ENCODE results near the gene SLFN12L.
A peak's percentile ranks its signal among the peaks of the same experiment; 100 is the strongest.

Gene SLFN12L

GRCh38 chr17:35537601-35538141 is at the start of gene SLFN12L:
TSS of gene SLFN12L (minus strand) at chr17:35537678. CDS start at chr17:35522364, 15,314 bp downstream.
- Histone ChIP-seq H3K27me3 (ENCODE audit: control insufficient read depth in 1 of 2, insufficient read depth in 2 of 2, low read length in 2 of 2) (peaks cover 0 to 3% of the 10 kb centered on the region in 2 donors), H3K4me1 (ENCODE audit: control insufficient read depth, insufficient read depth, low read length) (peaks cover 10% of the 10 kb centered on the region), H3K9me3 (ENCODE audit: control insufficient read depth in 2 of 2, low read length in 2 of 2) (no peaks in the 10 kb centered on the region), H3K36me3 (ENCODE audit: control insufficient read depth in 2 of 2, insufficient read depth in 2 of 2, low read length in 2 of 2) (no peaks in the 10 kb centered on the region), H3K27ac (ENCODE audit: low read length) (peak within 1 kb of the TSS; percentile 49), H3K9ac (ENCODE audit: low read length in 2 of 2) (no peak within 1 kb of the TSS), H3K4me3 (ENCODE audit: low read length in 2 of 2) (peak within 1 kb of the TSS in 1 of 2 donors; percentile 8)

- peak overlapping the region; percentile 90 for H3K27ac ChIP-seq (ENCODE audit: low read length)
- H3K27me3 ChIP-seq (ENCODE audit: control insufficient read depth in 1 of 2, insufficient read depth in 2 of 2, low read length in 2 of 2): no peaks in the 10 kb centered on the region
- H3K4me1 ChIP-seq (ENCODE audit: control insufficient read depth, insufficient read depth, low read length): peaks cover 12% of the 10 kb centered on the region
- no peaks in the 10 kb centered on the region for H3K9me3 ChIP-seq (ENCODE audit: control insufficient read depth in 2 of 2, low read length in 2 of 2)
- peak overlapping the region; percentile 96 to 100 for H3K4me3 ChIP-seq (ENCODE audit: low read length in 2 of 2)
- peak overlapping the region; percentile 97 to 99 for H3K9ac ChIP-seq (ENCODE audit: low read length in 2 of 2)
- no peaks in the 10 kb centered on the region for H3K36me3 ChIP-seq (ENCODE audit: control insufficient read depth in 2 of 2, insufficient read depth in 2 of 2, low read length in 2 of 2)
These were observed 49.1 kb upstream of the SLFN12L start for GRCh38 chr17:35586569-35587073.

- Histone ChIP-seq H3K9me3 (ENCODE audit: control insufficient read depth in 2 of 2, low read length in 2 of 2) (no peaks in the 10 kb centered on the region), H3K27ac (ENCODE audit: low read length) (no peak overlapping the region), H3K4me1 (ENCODE audit: control insufficient read depth, insufficient read depth, low read length) (peaks cover 16% of the 10 kb centered on the region), H3K36me3 (ENCODE audit: control insufficient read depth in 2 of 2, insufficient read depth in 2 of 2, low read length in 2 of 2) (no peaks in the 10 kb centered on the region), H3K9ac (ENCODE audit: low read length in 2 of 2) (no peak overlapping the region), H3K27me3 (ENCODE audit: control insufficient read depth in 1 of 2, insufficient read depth in 2 of 2, low read length in 2 of 2) (no peaks in the 10 kb centered on the region), H3K4me3 (ENCODE audit: low read length in 2 of 2) (no peak overlapping the region)
These were observed 46.6 kb upstream of the SLFN12L start for GRCh38 chr17:35584061-35584460.

- no peaks in the 10 kb centered on the region for H3K27me3 ChIP-seq (ENCODE audit: control insufficient read depth in 1 of 2, insufficient read depth in 2 of 2, low read length in 2 of 2)
- peak overlapping the region; percentile 79 to 96 for H3K4me3 ChIP-seq (ENCODE audit: low read length in 2 of 2)
- H3K27ac ChIP-seq (ENCODE audit: low read length): peak overlapping the region; percentile 87
- peaks cover 7 to 9% of the 10 kb centered on the region in 2 donors for H3K36me3 ChIP-seq (ENCODE audit: control insufficient read depth in 2 of 2, insufficient read depth in 2 of 2, low read length in 2 of 2)
- H3K4me1 ChIP-seq (ENCODE audit: control insufficient read depth, insufficient read depth, low read length): peaks cover 18% of the 10 kb centered on the region
- H3K9ac ChIP-seq (ENCODE audit: low read length in 2 of 2): peak overlapping the region; percentile 89 to 97
- no peaks in the 10 kb centered on the region for H3K9me3 ChIP-seq (ENCODE audit: control insufficient read depth in 2 of 2, low read length in 2 of 2)
These were observed 41.5 kb upstream of the SLFN12L start for GRCh38 chr17:35578929-35579432.

GRCh38 chr17:35578197-35578928 is 40.9 kb upstream of the SLFN12L start, which contains the start of gene PEX12:
TSS of gene PEX12 (minus strand) at chr17:35578571. CDS start at chr17:35578021, 550 bp downstream.
- Histone ChIP-seq H3K27me3 (ENCODE audit: control insufficient read depth in 1 of 2, insufficient read depth in 2 of 2, low read length in 2 of 2) (no peaks in the 10 kb centered on the region), H3K4me3 (ENCODE audit: low read length in 2 of 2) (peak within 1 kb of the TSS; percentile 79 to 96), H3K27ac (ENCODE audit: low read length) (peak within 1 kb of the TSS; percentile 87), H3K9ac (ENCODE audit: low read length in 2 of 2) (peak within 1 kb of the TSS; percentile 89 to 97), H3K4me1 (ENCODE audit: control insufficient read depth, insufficient read depth, low read length) (peaks cover 18% of the 10 kb centered on the region), H3K9me3 (ENCODE audit: control insufficient read depth in 2 of 2, low read length in 2 of 2) (no peaks in the 10 kb centered on the region), H3K36me3 (ENCODE audit: control insufficient read depth in 2 of 2, insufficient read depth in 2 of 2, low read length in 2 of 2) (peaks cover 7 to 9% of the 10 kb centered on the region in 2 donors)

GRCh38 chr17:35577830-35578196 is 40.3 kb upstream of the SLFN12L start:
- peak overlapping the region; percentile 89 to 97 for H3K9ac ChIP-seq (ENCODE audit: low read length in 2 of 2)
- H3K9me3 ChIP-seq (ENCODE audit: control insufficient read depth in 2 of 2, low read length in 2 of 2): no peaks in the 10 kb centered on the region
- H3K36me3 ChIP-seq (ENCODE audit: control insufficient read depth in 2 of 2, insufficient read depth in 2 of 2, low read length in 2 of 2): peaks cover 7 to 9% of the 10 kb centered on the region in 2 donors
- peaks cover 18% of the 10 kb centered on the region for H3K4me1 ChIP-seq (ENCODE audit: control insufficient read depth, insufficient read depth, low read length)
- H3K27me3 ChIP-seq (ENCODE audit: control insufficient read depth in 1 of 2, insufficient read depth in 2 of 2, low read length in 2 of 2): no peaks in the 10 kb centered on the region
- H3K4me3 ChIP-seq (ENCODE audit: low read length in 2 of 2): peak overlapping the region; percentile 79 to 96
- H3K27ac ChIP-seq (ENCODE audit: low read length): peak overlapping the region; percentile 87

- peaks cover 7 to 9% of the 10 kb centered on the region in 2 donors for H3K36me3 ChIP-seq (ENCODE audit: control insufficient read depth in 2 of 2, insufficient read depth in 2 of 2, low read length in 2 of 2)
- H3K27me3 ChIP-seq (ENCODE audit: control insufficient read depth in 1 of 2, insufficient read depth in 2 of 2, low read length in 2 of 2): no peaks in the 10 kb centered on the region
- no peaks in the 10 kb centered on the region for H3K9me3 ChIP-seq (ENCODE audit: control insufficient read depth in 2 of 2, low read length in 2 of 2)
- H3K4me1 ChIP-seq (ENCODE audit: control insufficient read depth, insufficient read depth, low read length): peaks cover 20% of the 10 kb centered on the region
- H3K9ac ChIP-seq (ENCODE audit: low read length in 2 of 2): no peak overlapping the region
- no peak overlapping the region for H3K4me3 ChIP-seq (ENCODE audit: low read length in 2 of 2)
- no peak overlapping the region for H3K27ac ChIP-seq (ENCODE audit: low read length)
These were observed 38.3 kb upstream of the SLFN12L start for GRCh38 chr17:35575759-35576158.

GRCh38 chr17:35569405-35569804 is 31.9 kb upstream of the SLFN12L start:
- H3K27ac ChIP-seq (ENCODE audit: low read length): no peak overlapping the region
- H3K9ac ChIP-seq (ENCODE audit: low read length in 2 of 2): no peak overlapping the region
- no peak overlapping the region for H3K4me3 ChIP-seq (ENCODE audit: low read length in 2 of 2)
- peaks cover 15% of the 10 kb centered on the region for H3K4me1 ChIP-seq (ENCODE audit: control insufficient read depth, insufficient read depth, low read length)
- no peaks in the 10 kb centered on the region for H3K27me3 ChIP-seq (ENCODE audit: control insufficient read depth in 1 of 2, insufficient read depth in 2 of 2, low read length in 2 of 2)
- H3K9me3 ChIP-seq (ENCODE audit: control insufficient read depth in 2 of 2, low read length in 2 of 2): no peaks in the 10 kb centered on the region
- H3K36me3 ChIP-seq (ENCODE audit: control insufficient read depth in 2 of 2, insufficient read depth in 2 of 2, low read length in 2 of 2): no peaks in the 10 kb centered on the region

- no peaks in the 10 kb centered on the region for H3K27me3 ChIP-seq (ENCODE audit: control insufficient read depth in 1 of 2, insufficient read depth in 2 of 2, low read length in 2 of 2)
- H3K4me1 ChIP-seq (ENCODE audit: control insufficient read depth, insufficient read depth, low read length): peaks cover 15% of the 10 kb centered on the region
- no peaks in the 10 kb centered on the region for H3K36me3 ChIP-seq (ENCODE audit: control insufficient read depth in 2 of 2, insufficient read depth in 2 of 2, low read length in 2 of 2)
- H3K9ac ChIP-seq (ENCODE audit: low read length in 2 of 2): peak overlapping the region; percentile 96 to 97
- peak overlapping the region; percentile 81 to 99 for H3K4me3 ChIP-seq (ENCODE audit: low read length in 2 of 2)
- peak overlapping the region; percentile 84 for H3K27ac ChIP-seq (ENCODE audit: low read length)
- no peaks in the 10 kb centered on the region for H3K9me3 ChIP-seq (ENCODE audit: control insufficient read depth in 2 of 2, low read length in 2 of 2)
These were observed 31.1 kb upstream of the SLFN12L start for GRCh38 chr17:35568561-35568960.

- no peaks in the 10 kb centered on the region for H3K36me3 ChIP-seq (ENCODE audit: control insufficient read depth in 2 of 2, insufficient read depth in 2 of 2, low read length in 2 of 2)
- peaks cover 15% of the 10 kb centered on the region for H3K4me1 ChIP-seq (ENCODE audit: control insufficient read depth, insufficient read depth, low read length)
- no peak overlapping the region for H3K9ac ChIP-seq (ENCODE audit: low read length in 2 of 2)
- peak overlapping the region in 1 of 2 donors; percentile 99 for H3K4me3 ChIP-seq (ENCODE audit: low read length in 2 of 2)
- no peak overlapping the region for H3K27ac ChIP-seq (ENCODE audit: low read length)
- no peaks in the 10 kb centered on the region for H3K9me3 ChIP-seq (ENCODE audit: control insufficient read depth in 2 of 2, low read length in 2 of 2)
- H3K27me3 ChIP-seq (ENCODE audit: control insufficient read depth in 1 of 2, insufficient read depth in 2 of 2, low read length in 2 of 2): no peaks in the 10 kb centered on the region
These were observed 29.5 kb upstream of the SLFN12L start for GRCh38 chr17:35566968-35567367.
